Testis (tissue), 3 donors: ENCODE measurements around the gene ZNF490. TPM values are rescaled to one million over a fixed set of nuclear protein-coding genes. Genes with fewer than 3 reads are reported as not detected.
"Not testable (repeated sequence)": the region's sequence is repeated elsewhere in the genome, so short reads cannot be mapped to it uniquely, and the experiment has no call there.

Experiments
- DNase-seq: peaks from one replicate; pipeline ENCODE4 v3.0.0-alpha.2; 2019
- H3K27ac ChIP-seq, 2 donors: fragments of 200-600 bp; sonication (generic); one replicate each; pipeline ENCODE4 v1.5.1; 2019
- H3K27me3 ChIP-seq: fragments of 200-600 bp; sonication (generic); one replicate; pipeline ENCODE4 v1.5.1; 2019
- H3K36me3 ChIP-seq: fragments of 200-600 bp; sonication (generic); one replicate; pipeline ENCODE4 v1.5.1; 2017; ENCODE audit warnings: low read depth; ENCODE audit errors: missing control alignments
- H3K4me1 ChIP-seq: fragments of 200-600 bp; sonication (generic); one replicate; pipeline ENCODE4 v1.5.1; 2019
- H3K4me3 ChIP-seq, 2 donors: fragments of 200-600 bp; sonication (generic); one replicate each; pipeline ENCODE4 v1.5.1; 2017 to 2019
- H3K9me3 ChIP-seq: fragments of 200-600 bp; sonication (generic); one replicate; pipeline ENCODE4 v1.5.1; 2017
- CTCF ChIP-seq, 3 experiments: fragments of 450-650 bp in 2 of 3; fragments of 200-600 bp in 1 of 3; sonication (generic) in 1 of 3; IDR thresholded peaks; one replicate each; pipeline ENCODE4 v1.5.1; 2016 to 2019; ENCODE audit warnings: antibody characterized with exemption in 3 of 3, mild to moderate bottlenecking in 2 of 3, moderate library complexity in 1 of 3
- POLR2A ChIP-seq: fragments of 450-650 bp; IDR thresholded peaks from one replicate; pipeline ENCODE4 v1.6.1; 2017; ENCODE audit warnings: antibody characterized with exemption, mild to moderate bottlenecking, moderate library complexity
- WGBS, 2 donors: methylation state at CpG; one replicate each; pipeline ENCODE4 v1.1.5; 2018; 5-methylcytosine and 5-hydroxymethylcytosine counted together
- intact Hi-C: fragments of 100-400 bp; cut with DNase I; formaldehyde crosslinking; loops from one replicate; pipeline ENCODE4 v1.15.1; 2023; ENCODE audit warnings: low total_unique reads
- polyA plus RNA-seq: library from polyadenylated mRNA; stranded (reverse); fragments of 350-450 nt; fragmentation: Illumina TruSeq; extraction: RNeasy Lipid Tissue Mini Kit (QIAGEN cat#74804); gene quantifications from one replicate; pipeline ENCODE4 v1.2.3, GENCODE V29; 2014; ENCODE audit warnings: low read depth, low replicate concordance; ENCODE audit not compliant: insufficient read depth
- total RNA-seq, 2 donors: library from RNA; depleted of rRNA; stranded (reverse); fragments of >200 nt; gene quantifications; one replicate each; pipeline ENCODE4 v1.2.3, GENCODE V29; 2016

ZNF490 gene
- total and polyA plus RNA-seq, 3 donors from 2014 or later = 2.5 to 10.4 (median 6.6) TPM

DNA sequence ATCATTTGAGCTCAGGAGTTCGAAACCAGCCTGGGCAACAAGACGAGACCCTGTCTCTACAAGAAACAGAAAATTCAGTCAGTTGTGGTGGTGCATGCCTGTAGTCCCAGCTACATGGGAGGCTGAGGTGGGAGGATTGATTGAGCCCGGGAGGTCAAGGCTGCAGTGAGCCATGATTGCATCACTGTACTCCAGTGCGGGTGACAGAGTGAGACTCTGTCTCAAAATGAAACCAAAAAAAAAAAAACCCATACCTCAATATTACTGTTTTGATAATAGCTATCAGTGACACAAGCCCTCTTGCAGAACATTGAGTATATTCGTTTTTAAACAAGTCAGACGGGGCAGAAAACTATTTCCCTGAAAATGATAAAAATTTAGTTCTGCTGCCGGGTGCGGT is 16.3 kb upstream of the ZNF490 start:
- no peaks in the 10 kb centered on the region for H3K4me1 ChIP-seq
- no peak for TF ChIP-seq POLR2A
- TF ChIP-seq CTCF (IDR thresholded peaks at IDR 0.05) = no peak
- no peaks in the 10 kb centered on the region for H3K27me3 ChIP-seq
- no peaks in the 10 kb centered on the region for H3K36me3 ChIP-seq
- 90 to 91% methylated on average over 8 of the region's 8 CpGs for WGBS, 2 donors
- no peak for DNase-seq
- no peak overlapping the region for H3K4me3 ChIP-seq
- H3K9me3 ChIP-seq = no peaks in the 10 kb centered on the region
- H3K27ac ChIP-seq = no peak overlapping the region
- intact Hi-C loops = no loop called here

DNA sequence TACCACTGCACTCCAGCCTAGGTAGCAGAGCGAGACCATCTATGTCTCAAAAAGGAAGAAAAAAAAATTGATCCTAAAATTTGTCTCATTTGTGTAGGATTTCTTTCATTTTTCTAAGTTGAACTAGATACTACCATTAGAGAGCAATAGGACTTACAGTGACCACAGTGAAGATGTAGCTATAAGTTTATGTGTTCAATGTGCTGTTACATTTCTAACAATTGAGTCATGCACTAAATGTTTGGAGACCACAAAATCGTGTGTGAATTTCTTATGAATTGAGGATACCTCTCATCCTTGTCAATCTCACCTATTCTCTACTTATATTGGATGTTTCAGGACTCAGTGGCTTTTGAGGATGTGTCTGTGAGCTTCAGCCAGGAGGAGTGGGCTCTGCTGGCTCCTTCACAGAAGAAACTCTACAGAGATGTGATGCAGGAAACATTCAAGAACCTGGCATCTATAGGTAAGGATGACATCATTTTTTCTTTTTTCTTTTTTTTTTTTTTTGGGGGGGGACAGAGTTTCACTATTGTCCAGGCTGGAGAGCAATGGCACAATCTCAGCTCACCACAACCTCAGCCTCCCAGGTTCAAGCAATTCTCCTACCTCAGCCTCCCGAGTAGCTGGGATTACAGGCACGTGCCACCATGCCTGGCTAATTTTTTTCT is 12.9 kb upstream of the ZNF490 start:
- TF ChIP-seq POLR2A (no peak), CTCF (IDR thresholded peaks at IDR 0.05) (no peak)
- 90% methylated on average over 4 of the region's 4 CpGs for WGBS, 2 donors
- no peaks in the 10 kb centered on the region for H3K36me3 ChIP-seq
- no peaks in the 10 kb centered on the region for H3K9me3 ChIP-seq
- intact Hi-C loops = no loop called here
- no peak overlapping the region for H3K4me3 ChIP-seq
- DNase-seq = no peak
- H3K27me3 ChIP-seq = no peaks in the 10 kb centered on the region
- no peaks in the 10 kb centered on the region for H3K4me1 ChIP-seq
- no peak overlapping the region for H3K27ac ChIP-seq

GRCh38 chr19:12621253-12622024 is 10.8 kb upstream of the ZNF490 start:
- H3K27me3 ChIP-seq, H3K4me1 ChIP-seq, H3K4me3 ChIP-seq, intact Hi-C loops, H3K27ac ChIP-seq, DNase-seq, H3K36me3 ChIP-seq, H3K9me3 ChIP-seq: not testable (repeated sequence)
- WGBS, 2 donors = 56% methylated on average over 15 to 26 of the region's 26 CpGs

- H3K36me3 ChIP-seq = no peaks in the 10 kb centered on the region
- no peak overlapping the region for H3K4me3 ChIP-seq
- H3K9me3 ChIP-seq = no peaks in the 10 kb centered on the region
- no peak overlapping the region for H3K27ac ChIP-seq
- H3K4me1 ChIP-seq = no peaks in the 10 kb centered on the region
- TF ChIP-seq POLR2A (no peak), CTCF (IDR thresholded peaks at IDR 0.05) (no peak)
- no peaks in the 10 kb centered on the region for H3K27me3 ChIP-seq
- WGBS, 2 donors = 73 to 97% methylated on average over 4 of the region's 4 CpGs
- intact Hi-C loops = no loop called here
- DNase-seq = no peak
Measured at GRCh38 chr19:12617646-12618045, 7.0 kb upstream of the ZNF490 start.

- Histone ChIP-seq H3K9me3 (no peaks in the 10 kb centered on the region), H3K36me3 (no peaks in the 10 kb centered on the region), H3K27me3 (no peaks in the 10 kb centered on the region), H3K27ac (peak overlapping the region; percentile 96 to 99), H3K4me3 (peak overlapping the region; percentile 99), H3K4me1 (peaks cover 13% of the 10 kb centered on the region)
- TF ChIP-seq CTCF (IDR thresholded peaks at IDR 0.05) (no peak), POLR2A (no peak)
- peak; percentile 83 for DNase-seq
- intact Hi-C loops = no loop called here
- WGBS, 2 donors = 0 to 1% methylated on average over 10 of the region's 10 CpGs
Measured at GRCh38 chr19:12611361-12611699, 717 bp upstream of the ZNF490 start.
